Natural killer cell (primary cell): Measurements from ENCODE around the gene PRLH. TPM values are rescaled to one million over a fixed set of nuclear protein-coding genes. Genes with fewer than 3 reads are reported as not detected.

Experiments used
- ATAC-seq, 3 donors: fragments of 150-1000 bp in 2 of 3; fragments of 200-7000 bp in 1 of 3; cut with Tn5 transposase; 1 replicate in 1 of 3; 2 replicates in 2 of 3; pipeline ENCODE4 v1.10.0; 2021; ENCODE audit warnings: mild to moderate bottlenecking in 2 of 3, moderate library complexity in 2 of 3
- DNase-seq, 2 donors: peaks; one replicate each; pipeline versions ENCODE4 v3.0.0 to v3.0.0-alpha.2; 2013 to 2021; ENCODE audit warnings: mixed read lengths in 1 of 2
- H3K27ac ChIP-seq: one replicate; pipeline ENCODE4 v1.5.1; 2013; ENCODE audit warnings: mild to moderate bottlenecking, low read length
- H3K27me3 ChIP-seq: one replicate; pipeline ENCODE4 v1.6.1; 2013; ENCODE audit warnings: low read length; ENCODE audit not compliant: control insufficient read depth, insufficient read depth
- H3K36me3 ChIP-seq: one replicate; pipeline ENCODE4 v1.6.1; 2013; ENCODE audit warnings: low read length; ENCODE audit not compliant: control insufficient read depth, insufficient read depth
- H3K4me1 ChIP-seq: one replicate; pipeline ENCODE4 v1.6.1; 2013; ENCODE audit warnings: low read length; ENCODE audit not compliant: control insufficient read depth, insufficient read depth
- H3K4me3 ChIP-seq: one replicate; pipeline ENCODE4 v1.5.1; 2013; ENCODE audit warnings: low read length
- H3K9me3 ChIP-seq: one replicate; pipeline ENCODE4 v1.6.1; 2013; ENCODE audit warnings: low read length; ENCODE audit not compliant: control insufficient read depth, insufficient read depth
- H3K27ac Mint-ChIP-seq, 2 donors: one replicate each; pipeline ENCODE4 v1.8.0; 2022; ENCODE audit warnings: mild to moderate bottlenecking in 2 of 2, mixed read lengths in 2 of 2, moderate library complexity in 1 of 2
- H3K27me3 Mint-ChIP-seq, 2 donors: one replicate each; pipeline ENCODE4 v1.8.0; 2022; ENCODE audit warnings: low read depth in 2 of 2, mixed read lengths in 2 of 2
- H3K36me3 Mint-ChIP-seq: one replicate; pipeline ENCODE4 v1.8.0; 2022; ENCODE audit warnings: mixed read lengths
- H3K4me1 Mint-ChIP-seq, 2 donors: one replicate each; pipeline ENCODE4 v1.8.0; 2022; ENCODE audit warnings: mixed read lengths in 2 of 2
- H3K4me3 Mint-ChIP-seq: one replicate; pipeline ENCODE4 v1.8.0; 2022; ENCODE audit warnings: mild to moderate bottlenecking, moderate library complexity, mixed read lengths
- H3K9me3 Mint-ChIP-seq, 2 donors: one replicate each; pipeline ENCODE4 v1.8.0; 2022; ENCODE audit warnings: mixed read lengths in 2 of 2
- CTCF ChIP-seq: fragments of 200-600 bp; IDR thresholded peaks from one replicate; pipeline ENCODE4 v1.8.0; 2022; ENCODE audit warnings: antibody characterized with exemption
- WGBS: methylation state at CpG from one replicate; pipeline ENCODE4 v1.1.7; 2013; ENCODE audit warnings: missing lambda C conversion rate; ENCODE audit not compliant: insufficient coverage; 5-methylcytosine and 5-hydroxymethylcytosine counted together
- intact Hi-C: fragments of 100-400 bp; cut with micrococcal nuclease; formaldehyde crosslinking; loops from one replicate; pipeline ENCODE4 v1.14.2; 2022
- total RNA-seq, 4 donors: library from RNA; stranded (reverse); fragments of 120-200 nt in 1 of 4; gene quantifications; one replicate each; pipeline versions ENCODE4 v1.2.3 to v1.2.4, GENCODE V29; 2013 to 2022

PRLH gene
- total RNA-seq, 3 donors from 2014 or later (not counting 1 experiment from before 2014, with no cell fraction given): not detected

DNA sequence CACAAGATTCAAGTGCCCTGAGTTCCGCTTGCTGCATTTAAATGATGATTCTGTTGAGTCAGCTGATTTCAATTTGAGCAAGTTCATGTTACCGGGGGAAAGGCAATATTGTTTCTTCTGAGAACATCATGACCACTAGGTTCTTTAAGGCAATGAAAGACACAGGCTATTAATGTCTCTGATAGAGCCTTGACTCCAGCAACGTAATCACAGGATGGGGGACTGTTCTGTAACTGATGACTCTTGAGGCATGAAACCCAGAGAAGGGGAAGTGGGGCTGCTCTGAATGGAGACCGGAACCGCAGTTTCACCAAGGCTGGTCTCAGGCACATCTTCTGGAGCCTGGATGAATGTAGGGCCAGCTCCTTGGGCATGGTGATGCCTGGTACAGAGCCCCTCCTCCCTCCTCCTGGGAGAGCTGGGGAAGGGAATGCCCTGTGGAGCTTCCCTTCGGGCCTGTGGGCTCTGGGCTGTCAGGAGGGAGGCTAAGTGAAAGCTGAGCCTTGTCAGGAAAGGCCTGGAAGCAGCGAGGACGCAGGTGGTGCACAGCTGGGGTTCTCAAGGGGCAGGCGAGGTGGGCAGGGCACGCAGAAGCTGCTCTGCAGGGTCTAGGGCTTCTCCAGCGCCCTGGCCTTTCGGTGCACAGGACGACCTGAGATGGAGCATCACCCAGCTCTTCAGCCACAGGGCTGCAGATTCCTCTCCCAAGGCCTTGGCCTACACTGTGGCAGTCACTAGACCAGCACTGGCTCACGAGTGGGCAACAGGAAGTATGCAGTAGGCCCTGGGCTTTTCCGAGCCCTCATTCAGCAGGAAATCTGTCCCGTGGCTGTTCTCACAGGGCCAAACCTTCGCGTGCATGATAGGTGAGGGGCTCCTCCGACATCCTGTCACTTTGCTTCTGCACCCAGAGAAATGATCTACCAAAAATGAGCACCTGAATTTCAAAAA, 36.6 kb upstream of the PRLH start:
- H3K36me3 Mint-ChIP-seq: no peaks in the 10 kb centered on the region
- H3K27me3 Mint-ChIP-seq: no peaks in the 10 kb centered on the region

GRCh38 chr2:237530472-237531433, 35.6 kb upstream of the PRLH start:
- ATAC-seq: no peak
- no peaks in the 10 kb centered on the region for H3K4me1 Mint-ChIP-seq
- Histone ChIP-seq H3K27me3 (no peaks in the 10 kb centered on the region), H3K27ac (no peak overlapping the region), H3K9me3 (no peaks in the 10 kb centered on the region), H3K36me3 (no peaks in the 10 kb centered on the region), H3K4me1 (no peaks in the 10 kb centered on the region), H3K4me3 (no peak overlapping the region)
- no peak overlapping the region for H3K27ac Mint-ChIP-seq
- 94% methylated on average over 12 of the region's 12 CpGs for WGBS
- H3K4me3 Mint-ChIP-seq: no peak overlapping the region
- TF ChIP-seq CTCF: no peak
- H3K9me3 Mint-ChIP-seq: no peaks in the 10 kb centered on the region
- no peaks in the 10 kb centered on the region for H3K27me3 Mint-ChIP-seq
- no peaks in the 10 kb centered on the region for H3K36me3 Mint-ChIP-seq
- intact Hi-C loops: no loop called here
- DNase-seq: no peak

More for the DNA sequence above, 36.6 kb upstream of the PRLH start:
- no peak overlapping the region for H3K27ac ChIP-seq
- Mint-ChIP-seq H3K4me1 (no peaks in the 10 kb centered on the region), H3K4me3 (no peak overlapping the region), H3K9me3 (no peaks in the 10 kb centered on the region), H3K27ac (no peak overlapping the region)
- no peaks in the 10 kb centered on the region for H3K36me3 ChIP-seq
- intact Hi-C loops: no loop called here
- no peaks in the 10 kb centered on the region for H3K4me1 ChIP-seq
- no peaks in the 10 kb centered on the region for H3K9me3 ChIP-seq
- no peak for ATAC-seq
- no peak for DNase-seq
- WGBS: 86% methylated on average over 19 of the region's 19 CpGs
- no peak for TF ChIP-seq CTCF
- H3K4me3 ChIP-seq: no peak overlapping the region
- no peaks in the 10 kb centered on the region for H3K27me3 ChIP-seq

DNA sequence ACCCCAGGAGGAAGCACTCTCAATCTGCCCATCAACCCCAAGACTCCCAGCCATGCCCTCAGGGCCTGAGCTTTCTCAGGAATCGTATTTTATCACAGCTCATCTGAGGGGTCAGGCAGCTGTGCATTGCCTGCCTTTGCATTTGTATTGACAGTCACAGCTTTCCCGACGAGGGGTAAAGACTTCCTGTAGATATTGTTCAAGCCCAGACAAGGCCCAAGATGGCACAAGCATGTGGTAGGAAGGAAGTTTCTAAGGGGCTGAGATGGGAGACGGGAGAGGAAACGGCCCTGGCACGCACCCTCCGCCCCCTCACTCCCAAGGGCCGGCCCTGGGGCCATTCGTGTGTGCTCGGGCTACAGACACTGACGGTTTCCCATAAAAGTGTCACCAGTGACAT, 34.2 kb upstream of the PRLH start:
- no peak for TF ChIP-seq CTCF
- Mint-ChIP-seq H3K36me3 (no peaks in the 10 kb centered on the region), H3K27ac (no peak overlapping the region), H3K27me3 (no peaks in the 10 kb centered on the region), H3K9me3 (no peaks in the 10 kb centered on the region), H3K4me3 (no peak overlapping the region), H3K4me1 (no peaks in the 10 kb centered on the region)
- Histone ChIP-seq H3K9me3 (no peaks in the 10 kb centered on the region), H3K36me3 (no peaks in the 10 kb centered on the region), H3K27ac (no peak overlapping the region), H3K4me1 (no peaks in the 10 kb centered on the region), H3K4me3 (no peak overlapping the region), H3K27me3 (no peaks in the 10 kb centered on the region)
- intact Hi-C loops: no loop called here
- 68% methylated on average over 11 of the region's 11 CpGs for WGBS
- no peak for DNase-seq
- ATAC-seq: no peak
